GM21423 (cell line): ENCODE data around the gene ITPR3.
"Not testable (repeated sequence)": the region's sequence is repeated elsewhere in the genome, so short reads cannot be mapped to it uniquely, and the experiment has no call there.

Experiments used
- ATAC-seq: cut with Tn5 transposase; IDR thresholded peaks from one replicate; pipeline ENCODE4 v1.9.1; 2021; ENCODE audit warnings: mild to moderate bottlenecking, moderate library complexity; ENCODE audit not compliant: unreplicated experiment

Gene ITPR3

DNA sequence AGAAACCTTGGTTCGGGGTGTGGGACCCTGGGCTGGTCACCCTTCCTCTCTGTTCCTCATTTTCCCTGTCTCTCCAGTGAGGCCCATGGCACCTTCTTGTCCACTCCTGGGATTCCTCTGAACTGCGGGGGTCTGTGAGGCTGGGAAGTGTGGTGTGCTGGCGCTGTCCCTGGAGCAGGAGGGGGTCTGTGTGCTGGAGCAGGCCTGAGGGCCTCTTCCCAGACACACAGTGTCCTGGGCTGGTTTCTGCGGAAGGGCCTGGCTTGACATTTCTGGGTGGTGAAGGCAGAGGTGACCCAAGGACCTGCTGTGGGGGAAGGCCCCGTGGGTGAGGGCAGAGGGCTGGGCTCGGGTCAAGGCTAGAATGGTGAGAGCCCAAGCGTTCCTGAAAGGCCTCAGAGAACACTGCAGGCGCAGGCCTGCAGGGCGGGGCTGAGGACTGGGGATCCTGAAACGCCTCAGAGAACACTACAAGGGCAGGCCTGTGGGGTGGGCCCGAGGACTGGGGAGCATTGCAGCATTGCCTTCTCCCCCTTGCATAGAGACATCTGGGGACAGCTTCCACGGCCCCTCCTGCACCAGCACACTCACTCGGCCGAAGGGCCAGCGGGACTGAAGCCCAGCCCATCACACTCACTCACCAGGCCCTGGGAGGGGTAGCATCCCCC is 30.5 kb upstream of the ITPR3 start:
- no peak for ATAC-seq

DNA sequence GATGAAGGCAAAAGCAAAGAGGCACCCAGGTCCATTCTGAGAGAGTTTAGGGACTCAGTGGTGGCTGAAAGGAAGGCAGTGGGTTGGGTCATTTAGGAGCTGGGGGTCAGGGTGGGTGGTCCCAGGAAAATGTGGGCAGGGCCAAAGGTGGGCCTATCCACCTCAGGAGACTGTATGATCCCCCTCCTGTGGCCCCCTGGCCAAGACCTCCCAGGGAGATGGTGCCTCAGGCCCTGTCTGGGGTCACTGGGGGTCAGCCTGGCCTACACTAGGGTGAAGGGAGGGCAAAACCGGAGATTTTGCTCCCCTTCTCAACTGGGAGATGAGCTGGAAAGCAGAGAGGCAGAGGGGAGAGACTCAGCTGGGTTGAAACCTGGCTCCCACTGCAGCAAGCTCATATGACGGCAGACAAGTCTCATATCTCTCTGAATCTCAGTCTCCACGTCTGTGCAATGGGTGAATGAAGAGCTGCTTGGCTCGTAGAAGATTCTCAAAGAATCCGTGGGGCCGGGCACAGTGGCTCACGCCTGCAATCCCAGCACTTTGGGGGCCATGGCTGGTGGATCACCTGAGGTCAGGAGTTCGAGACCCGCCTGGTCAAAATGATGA is 29.6 kb upstream of the ITPR3 start:
- ATAC-seq = no peak

DNA sequence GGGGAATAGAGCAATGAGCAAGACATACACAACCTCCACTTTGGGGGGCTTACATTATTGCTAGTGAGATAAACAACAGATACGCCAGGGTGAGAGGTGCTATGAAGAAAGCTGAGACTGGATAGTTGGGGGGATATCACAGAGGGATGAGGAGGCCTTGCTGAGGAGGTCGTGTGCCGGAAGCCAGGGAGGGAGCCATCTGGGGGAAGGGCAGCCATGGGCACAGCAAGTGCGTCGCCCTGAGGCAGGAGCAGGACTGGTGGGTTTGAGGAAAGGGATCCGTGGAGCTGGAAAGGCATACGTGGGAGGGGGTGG is 28.9 kb upstream of the ITPR3 start:
- no peak for ATAC-seq

DNA sequence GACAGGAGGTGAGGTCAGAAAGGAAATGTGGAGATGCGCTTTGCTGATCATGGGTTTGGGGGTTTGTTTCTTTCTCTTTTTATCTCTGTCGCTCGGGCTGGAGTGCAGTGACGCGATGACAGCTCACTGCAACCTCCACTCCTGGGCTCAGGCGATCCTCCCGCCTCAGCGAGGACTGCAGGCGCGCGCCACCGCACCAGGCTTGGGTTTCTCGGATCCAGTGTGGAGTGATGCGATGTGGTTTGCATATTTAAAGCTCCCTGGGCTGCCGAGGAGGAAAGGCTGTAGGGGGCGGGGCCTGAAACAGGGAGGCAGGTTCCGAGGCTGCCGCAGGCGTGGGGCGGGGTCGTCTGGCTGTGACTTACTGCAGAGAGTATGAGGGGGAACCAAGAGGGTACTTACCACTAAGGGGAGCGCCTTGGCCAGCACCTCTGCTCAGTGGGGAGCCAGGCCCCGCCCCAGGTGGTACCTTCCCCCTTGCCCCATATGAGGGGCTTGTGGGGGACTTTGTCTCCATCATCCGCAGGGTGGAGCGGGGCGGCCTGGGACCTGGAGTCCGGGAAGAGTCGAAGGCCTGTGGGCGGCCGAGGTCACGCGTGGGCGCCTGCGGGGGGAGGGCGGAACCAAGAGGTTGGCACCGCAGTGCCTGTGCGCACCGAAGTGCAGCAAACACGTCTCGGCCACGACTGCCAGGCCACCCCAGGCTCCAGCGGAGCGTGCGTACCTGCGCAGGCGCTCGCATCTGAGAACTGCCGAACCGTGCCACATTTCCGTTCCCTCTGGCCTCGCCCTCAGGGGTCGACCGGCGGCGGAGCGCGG is 28.3 kb upstream of the ITPR3 start:
- peak; percentile 52 for ATAC-seq

DNA sequence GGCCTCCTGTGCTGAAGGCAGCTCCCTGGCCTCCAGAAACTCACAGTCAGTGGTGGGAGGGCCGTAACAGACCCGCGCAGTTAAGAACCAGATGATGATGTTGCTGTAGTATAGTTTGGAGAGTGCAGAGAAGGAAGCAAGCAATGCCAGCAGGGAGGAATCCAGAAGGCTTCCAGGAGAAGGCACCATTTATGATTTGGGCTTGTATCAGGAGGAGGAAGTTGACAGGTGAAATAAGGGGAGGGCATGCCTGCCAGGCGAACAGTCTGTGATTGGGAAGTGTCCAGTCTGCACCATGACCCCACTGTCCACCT is 27.8 kb upstream of the ITPR3 start:
- no peak for ATAC-seq

DNA sequence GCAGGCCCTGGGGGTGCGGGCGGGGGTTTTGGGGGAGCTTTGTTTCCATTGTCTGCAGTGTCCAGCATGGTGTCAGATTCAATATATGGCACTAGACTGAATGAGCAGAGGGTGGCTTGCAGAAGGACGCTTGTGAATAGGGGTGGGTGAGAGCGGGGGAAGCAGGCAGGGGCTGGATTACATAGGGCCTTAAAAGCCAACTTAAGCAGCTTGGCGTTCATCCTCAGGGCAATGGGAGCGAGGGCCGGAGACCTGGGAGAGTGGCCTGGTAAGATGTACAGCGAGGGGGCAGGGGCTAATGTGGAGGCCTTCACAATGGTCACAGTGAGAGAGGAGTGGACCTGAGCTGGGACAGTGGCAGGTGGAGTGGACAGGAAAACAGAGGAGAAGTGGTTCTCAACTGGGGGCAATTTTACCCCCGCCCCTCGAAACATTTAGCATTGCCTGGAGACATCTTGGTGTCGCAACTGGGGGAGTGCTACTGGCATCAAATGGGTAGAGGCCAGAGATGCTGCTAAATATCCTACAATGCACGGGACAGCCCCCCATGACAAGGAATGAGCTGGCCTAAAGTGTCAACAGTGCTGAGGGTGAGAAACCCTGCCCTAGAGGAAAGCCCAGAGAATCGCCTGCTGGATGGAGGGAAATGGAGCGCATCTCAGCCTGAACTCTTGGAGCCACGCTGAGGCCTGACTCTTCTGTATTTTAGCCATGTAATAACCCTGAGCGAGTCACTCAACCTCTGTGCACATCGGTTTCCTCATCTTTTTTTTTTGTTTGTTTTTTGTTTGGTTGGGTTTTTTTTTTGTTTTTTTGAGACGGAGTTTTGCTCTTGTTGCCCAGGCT is 25.9 kb upstream of the ITPR3 start:
- ATAC-seq = no peak

DNA sequence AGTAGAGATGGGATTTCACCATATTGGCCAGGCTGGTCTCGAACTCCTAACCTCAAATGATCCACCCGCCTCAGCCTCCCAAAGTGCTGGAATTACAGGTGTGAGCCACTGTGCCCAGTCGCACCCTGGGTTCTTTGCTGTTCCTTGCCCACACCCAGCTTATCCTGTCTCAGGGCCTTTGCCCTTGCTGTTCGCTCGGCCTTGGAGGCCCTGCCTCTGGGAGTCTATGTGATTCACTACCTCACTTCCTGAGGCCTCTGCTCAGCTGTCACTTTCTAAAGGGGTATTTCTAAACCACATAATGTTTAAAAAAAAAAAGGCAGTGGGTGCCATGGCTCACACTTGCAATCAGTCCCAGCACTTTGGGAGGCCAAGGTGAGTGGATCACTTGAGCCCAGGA is 24.2 kb upstream of the ITPR3 start:
- not testable (repeated sequence) for ATAC-seq

DNA sequence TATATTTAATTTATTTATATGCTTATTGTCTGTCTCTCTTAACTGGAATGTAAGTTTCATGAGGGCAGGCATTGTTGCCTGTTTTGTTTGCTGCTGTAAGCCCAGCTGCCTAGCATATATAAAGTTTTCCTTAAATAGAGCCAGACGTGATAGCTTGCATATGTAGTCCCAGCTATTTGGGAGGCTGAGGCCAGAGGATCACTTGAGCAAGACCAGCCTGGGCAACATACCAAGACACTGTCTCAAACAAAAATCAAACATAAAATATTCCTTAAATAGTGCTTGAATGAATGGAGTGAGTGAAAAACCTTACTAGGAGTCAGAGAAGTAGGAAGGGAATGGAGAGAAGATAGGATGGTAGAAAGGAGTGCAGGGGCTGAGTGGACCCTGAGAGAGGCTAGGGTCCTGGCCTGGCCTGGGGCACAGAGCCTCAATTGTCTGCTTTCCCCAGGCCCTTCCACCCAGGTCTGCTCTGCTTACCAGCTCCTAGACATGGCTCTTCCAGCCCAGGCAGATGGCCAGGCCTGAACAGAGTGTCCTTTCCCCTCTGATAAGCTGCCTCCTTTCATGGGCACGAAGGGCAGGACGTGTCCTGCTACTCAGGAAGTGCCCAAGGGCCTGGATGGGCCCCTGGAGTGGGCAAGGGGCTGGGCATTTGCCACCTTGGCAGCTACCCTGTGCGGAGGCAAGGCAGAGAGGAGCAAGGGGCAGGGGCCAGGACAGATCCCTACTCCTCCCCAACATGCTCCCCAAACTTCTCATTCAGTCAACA is 23.4 kb upstream of the ITPR3 start:
- ATAC-seq = no peak

DNA sequence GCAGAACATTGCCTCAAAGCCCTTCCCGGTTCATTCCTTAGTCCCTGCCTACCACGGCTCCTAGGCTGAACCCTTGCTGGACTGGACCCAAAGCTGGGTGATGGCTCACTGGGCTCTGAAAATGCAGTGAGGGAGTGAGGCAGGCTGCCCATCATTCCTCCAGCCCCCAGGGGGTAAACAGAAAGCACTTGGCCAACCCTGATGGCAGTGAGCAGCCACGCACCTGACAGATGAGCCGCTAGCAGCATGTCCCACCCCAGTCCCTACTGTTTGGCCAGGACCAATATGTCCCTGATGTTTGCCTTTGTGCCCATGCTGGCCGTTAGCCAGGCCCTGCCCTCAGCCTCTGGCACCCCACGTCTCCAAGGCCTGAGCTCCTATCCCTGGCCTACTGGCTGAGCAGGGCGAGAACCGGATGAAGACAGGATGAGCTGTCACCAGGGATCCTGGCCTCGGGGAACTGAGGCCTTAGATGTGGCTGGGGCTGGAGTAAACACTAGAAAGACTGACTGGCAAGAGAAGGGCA is 21.6 kb upstream of the ITPR3 start:
- no peak for ATAC-seq

DNA sequence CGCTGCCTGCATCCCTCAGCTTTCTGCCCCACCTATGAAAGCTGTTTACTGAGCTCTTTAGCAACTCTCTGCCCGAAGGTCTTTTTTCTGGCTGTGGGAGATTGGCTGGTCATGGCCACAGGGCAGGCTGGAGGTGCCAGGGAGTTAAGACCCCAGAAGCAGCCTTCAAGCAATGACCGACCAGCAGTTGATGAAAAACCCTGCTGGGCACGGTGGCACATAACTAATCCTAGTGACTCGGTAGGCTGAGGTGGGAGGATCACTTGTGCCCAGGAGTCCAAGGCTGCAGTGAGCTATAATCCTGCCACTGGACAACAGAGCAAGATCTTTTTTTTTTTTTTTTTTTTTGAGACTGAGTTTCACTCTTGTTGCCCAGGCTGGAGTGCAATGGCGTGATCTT is 20.4 kb upstream of the ITPR3 start:
- ATAC-seq = no peak

DNA sequence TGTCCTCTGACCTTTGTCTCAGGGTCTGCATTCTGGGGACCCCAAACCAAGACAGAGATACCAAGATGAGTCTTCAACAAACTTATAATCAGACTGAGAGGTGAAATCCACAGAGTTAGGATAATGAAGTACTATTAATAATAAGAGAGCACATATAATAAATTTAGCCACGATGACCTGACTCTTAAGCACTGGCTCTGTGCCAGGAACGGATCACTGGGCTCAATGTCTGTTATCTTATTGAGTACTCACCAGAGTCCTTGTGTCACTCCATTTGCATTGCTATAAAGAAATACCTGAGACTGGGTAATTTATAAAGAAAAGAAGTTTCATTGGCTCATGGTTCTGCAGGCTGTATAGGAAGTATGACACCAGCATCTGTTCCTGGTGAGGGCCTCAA is 18.9 kb upstream of the ITPR3 start:
- ATAC-seq = no peak

DNA sequence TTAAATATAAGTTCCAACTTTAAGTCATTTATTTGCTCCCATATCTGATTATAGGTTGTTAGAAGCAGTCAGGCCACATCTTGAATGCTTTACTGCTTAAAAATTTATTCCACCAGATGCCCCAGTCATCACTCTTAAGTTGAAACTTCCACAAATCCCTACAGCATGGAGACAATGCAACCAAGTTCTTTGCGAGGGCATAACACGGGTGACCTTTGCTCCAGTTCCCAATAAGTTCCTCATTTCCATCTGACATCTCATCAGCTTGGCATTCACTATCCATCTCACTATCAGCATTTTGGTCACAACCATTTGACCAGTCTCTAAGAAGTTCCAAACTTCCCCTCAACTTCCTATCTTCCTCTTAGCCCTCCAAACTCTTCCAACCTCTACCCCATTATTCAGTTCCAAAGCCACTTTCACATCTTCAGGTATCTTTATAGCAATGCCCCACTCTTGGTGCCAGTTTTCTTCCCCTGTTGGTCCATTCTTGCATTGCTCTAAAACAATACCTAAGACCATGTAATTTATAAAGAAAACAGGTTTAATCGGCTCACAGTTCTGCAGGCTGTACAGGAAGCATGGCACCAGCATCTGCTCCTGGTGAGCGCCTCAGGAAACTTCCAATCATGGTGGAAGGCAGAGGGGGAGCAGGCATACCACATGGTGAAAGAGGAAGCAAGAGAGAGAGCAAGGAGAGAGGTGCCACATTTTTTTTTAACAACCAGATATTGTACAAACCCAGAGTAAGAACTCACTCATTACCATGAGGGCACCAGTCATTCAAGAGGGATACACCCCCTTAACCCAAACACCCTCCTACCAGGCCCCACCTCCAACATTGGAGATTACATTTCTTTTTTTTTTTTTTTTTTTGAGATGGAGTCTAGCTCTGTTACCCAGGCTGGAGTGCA is 15.9 kb upstream of the ITPR3 start:
- ATAC-seq = no peak

DNA sequence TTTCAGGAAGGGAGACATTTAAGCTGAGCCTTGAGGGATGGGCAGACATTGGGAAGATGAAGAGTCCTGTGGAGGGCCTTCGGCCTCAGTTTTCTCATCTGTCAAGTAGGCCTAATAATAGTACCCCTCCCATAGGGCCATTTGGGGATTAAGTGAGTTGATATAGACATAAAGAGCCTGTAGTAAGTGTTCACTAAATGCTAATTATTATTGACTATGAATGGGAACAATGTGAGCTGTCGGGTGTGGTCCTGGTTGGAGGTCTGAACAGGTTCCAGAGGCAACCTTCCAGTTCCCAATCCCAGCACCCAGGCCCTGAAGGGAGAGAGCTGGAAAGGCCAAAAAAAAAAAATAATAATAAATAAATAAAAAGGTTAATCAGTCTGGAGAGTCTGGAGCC is 14.5 kb upstream of the ITPR3 start:
- ATAC-seq = no peak

DNA sequence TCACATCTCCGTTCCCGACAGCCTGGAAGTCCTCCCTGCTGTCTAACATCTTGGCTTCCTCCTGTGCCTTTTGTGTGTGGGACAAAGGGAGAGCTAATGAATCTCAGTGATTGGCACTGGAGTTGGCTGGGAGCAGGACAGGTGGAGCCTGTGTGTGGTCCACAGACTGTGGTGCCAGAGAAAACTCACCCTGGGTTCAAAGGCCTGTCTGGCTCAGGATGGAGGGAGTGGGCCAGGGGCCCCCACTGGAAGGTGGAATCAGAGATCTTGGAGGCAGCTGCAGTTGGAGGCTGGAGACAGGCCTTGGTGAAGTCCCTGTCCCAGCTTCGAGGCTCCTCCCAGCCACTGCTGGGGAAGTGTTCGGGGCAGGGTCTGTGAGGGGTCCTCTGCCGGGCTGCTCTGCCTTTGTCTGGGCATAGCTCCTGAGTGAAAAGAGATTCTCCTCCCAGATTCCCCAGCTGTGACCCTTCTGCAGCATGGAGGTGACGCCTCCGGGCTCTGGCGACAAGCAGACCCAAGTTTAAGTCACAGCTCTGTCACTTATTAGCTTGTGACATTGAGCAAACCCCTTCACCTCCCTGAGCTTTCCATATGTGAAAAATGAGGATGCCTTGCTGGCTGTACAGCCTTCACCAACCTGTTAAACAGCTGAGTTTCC is 13.9 kb upstream of the ITPR3 start:
- ATAC-seq = no peak

DNA sequence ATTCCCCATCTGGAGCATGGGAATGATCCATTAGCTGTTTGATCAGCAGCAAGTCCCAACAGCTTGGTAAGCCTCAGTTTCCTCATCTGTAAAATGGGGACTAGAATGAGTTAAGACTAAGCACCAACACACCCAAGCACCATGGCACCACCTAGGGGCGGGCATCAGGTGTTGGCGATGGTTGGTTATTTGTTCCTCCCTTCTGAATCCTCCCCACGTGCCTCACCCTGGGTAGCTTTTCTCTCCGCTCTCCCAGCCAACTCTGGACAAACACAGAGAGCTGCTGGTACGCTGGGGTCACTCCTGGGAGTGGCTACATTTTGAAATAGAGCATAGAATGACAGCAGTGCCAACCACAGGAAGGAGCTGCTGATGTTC is 13.3 kb upstream of the ITPR3 start:
- no peak for ATAC-seq

DNA sequence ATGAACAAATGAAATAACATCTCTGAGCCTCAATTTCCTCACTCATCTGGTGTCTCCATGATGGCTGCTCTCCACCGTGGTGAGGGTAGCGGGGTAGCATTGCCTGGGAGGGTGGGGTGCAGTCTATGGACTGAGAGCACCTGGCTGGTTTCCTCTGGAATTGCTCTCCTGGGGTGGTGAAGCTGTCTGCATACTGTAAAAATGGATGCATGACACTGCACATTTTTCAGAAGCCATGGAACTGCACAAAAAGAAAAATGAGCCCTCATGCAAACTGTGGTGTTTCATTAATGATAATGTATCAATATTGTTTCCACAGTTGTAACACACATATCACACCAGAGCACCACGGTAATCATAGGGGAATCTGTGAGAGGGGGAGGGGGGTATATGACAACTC is 12.1 kb upstream of the ITPR3 start:
- no peak for ATAC-seq

DNA sequence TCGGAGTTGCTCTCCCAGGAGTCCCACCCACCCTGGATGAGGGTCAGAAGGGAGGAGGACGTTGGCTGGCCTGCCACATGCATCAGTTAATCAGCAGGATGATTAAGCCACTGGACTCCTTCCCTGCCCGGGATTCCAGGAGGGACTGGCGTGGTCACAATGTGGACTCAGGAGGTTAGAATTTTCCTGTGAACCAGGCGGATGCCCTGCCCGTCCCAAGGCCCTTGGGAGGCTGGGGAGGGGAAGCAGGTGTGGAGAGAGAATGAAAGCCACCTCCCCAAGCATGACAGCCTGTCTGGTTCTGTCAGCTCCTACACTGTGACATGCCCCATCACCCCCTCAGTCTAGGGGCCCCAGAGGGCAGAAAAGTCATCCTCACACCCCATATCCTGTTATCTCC is 11.6 kb upstream of the ITPR3 start:
- ATAC-seq = no peak

DNA sequence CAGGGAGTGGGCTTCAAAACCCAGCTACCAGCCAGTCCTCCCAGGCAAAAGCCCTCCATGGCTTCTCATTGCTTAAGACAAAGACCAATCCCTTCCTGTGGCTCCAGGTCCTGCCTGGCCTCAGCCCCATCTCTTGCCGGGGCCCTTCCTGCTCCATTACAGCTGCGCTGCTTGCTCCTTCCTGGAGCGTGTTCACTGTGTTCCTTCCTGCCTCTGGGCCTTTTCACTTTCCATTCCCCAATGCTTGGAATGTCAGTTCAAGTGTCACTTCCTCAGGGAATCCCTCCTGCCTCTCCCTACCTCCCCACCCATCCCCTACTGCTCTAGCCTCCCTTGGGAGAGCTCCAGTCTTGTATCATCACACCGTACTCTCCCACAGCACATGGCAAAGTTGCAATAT is 11.1 kb upstream of the ITPR3 start:
- no peak for ATAC-seq
